ENCODE data around the gene NCR2.

DNA sequence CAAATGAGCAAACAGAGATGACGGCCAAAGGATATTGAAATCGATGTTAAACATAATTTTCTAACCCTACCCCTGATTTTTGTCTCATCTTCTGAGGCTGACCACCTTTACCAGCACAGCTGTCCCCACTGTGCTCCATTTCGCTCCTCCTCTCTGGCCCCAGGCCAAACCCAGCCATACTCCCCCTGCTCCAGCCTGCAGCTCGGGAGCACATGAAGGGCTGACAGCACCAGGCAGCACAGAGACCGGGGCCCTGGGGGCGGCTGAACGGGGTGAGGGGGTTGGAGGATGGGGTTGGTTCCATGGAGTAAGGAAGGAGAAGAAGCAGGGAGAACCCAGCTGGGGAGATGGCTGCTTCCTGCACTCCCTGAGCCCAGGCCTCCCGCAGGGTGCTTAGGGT, 3.2 kb upstream of the NCR2 start:
- TF ChIP-seq, protein P1, sequence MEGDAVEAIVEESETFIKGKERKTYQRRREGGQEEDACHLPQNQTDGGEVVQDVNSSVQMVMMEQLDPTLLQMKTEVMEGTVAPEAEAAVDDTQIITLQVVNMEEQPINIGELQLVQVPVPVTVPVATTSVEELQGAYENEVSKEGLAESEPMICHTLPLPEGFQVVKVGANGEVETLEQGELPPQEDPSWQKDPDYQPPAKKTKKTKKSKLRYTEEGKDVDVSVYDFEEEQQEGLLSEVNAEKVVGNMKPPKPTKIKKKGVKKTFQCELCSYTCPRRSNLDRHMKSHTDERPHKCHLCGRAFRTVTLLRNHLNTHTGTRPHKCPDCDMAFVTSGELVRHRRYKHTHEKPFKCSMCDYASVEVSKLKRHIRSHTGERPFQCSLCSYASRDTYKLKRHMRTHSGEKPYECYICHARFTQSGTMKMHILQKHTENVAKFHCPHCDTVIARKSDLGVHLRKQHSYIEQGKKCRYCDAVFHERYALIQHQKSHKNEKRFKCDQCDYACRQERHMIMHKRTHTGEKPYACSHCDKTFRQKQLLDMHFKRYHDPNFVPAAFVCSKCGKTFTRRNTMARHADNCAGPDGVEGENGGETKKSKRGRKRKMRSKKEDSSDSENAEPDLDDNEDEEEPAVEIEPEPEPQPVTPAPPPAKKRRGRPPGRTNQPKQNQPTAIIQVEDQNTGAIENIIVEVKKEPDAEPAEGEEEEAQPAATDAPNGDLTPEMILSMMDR (IDR thresholded peaks at IDR 0.05 in 4 of 5, conservative IDR thresholded peaks at IDR 0.05 in 1 of 5) = no peak
- TF ChIP-seq POLR2A (IDR thresholded peaks at IDR 0.05) = no peak
